ENCODE measurements around the gene PCDH19.

PCDH19 gene

DNA sequence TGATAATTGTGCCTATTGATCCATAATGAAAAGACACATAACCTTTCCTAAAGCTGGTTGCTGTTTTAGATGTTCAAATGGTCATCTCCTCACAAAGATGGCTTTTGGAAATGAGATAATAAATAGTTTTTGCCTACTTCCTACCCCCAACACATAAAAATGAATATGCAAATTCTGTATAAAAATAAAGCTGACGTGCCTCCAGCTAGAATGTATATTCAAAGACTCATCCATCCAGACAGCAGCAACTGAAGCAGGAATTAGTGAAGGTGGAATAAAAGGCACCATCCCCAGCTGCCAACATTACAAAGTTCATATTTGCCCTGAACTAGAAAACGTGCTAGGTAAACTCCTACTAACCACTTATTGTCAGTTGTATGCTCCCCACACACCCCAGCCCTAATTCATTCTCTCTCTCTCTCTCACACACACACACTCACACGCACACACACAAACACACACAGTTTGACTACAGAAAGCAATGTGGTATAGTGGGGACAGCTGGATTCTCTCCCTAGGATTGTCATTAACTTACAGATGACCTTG is 53.6 kb downstream of the PCDH19 start:
- Histone ChIP-seq H3K9ac (ENCODE audit: low read depth in 1 of 2, low read length in 2 of 2) (no peak overlapping the region), H3K27ac (ENCODE audit: low read depth, low read length) (no peak overlapping the region), H3K9me3 (ENCODE audit: control insufficient read depth in 1 of 2, low read length in 2 of 2) (no peaks in the 10 kb centered on the region), H3K4me3 (ENCODE audit: low read depth in 1 of 2, low read length in 2 of 2) (no peak overlapping the region), H3K4me1 (ENCODE audit: control insufficient read depth in 1 of 2, insufficient read depth in 2 of 2, low read length in 2 of 2) (no peaks in the 10 kb centered on the region), H3K27me3 (ENCODE audit: control insufficient read depth in 1 of 2, insufficient read depth in 2 of 2, low read length in 2 of 2) (no peaks in the 10 kb centered on the region), H3K36me3 (ENCODE audit: control insufficient read depth in 1 of 2, insufficient read depth in 2 of 2, low read length in 2 of 2) (no peaks in the 10 kb centered on the region)

DNA sequence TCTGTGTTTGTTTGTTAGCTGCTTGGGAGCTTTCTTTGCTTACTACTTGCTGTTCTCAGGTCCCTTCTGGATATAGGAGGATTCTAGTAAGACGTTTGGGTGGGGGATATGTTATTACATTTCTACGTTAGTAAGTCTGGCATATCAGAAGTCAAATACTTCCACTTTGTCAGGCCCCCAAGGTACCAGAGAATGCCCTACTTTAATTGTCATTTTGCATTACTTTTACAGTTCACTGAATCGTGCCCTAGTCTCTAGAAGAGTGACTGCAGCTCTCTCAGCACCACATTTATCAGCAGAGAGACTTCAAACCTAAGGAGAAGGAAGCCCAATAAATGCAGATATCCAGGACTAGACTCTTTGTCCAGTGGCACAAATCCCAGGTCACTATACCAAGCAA is 54.4 kb downstream of the PCDH19 start:
- H3K36me3 ChIP-seq (ENCODE audit: control insufficient read depth in 1 of 2, insufficient read depth in 2 of 2, low read length in 2 of 2), result no peaks in the 10 kb centered on the region

GRCh38 chrX:100353326-100353725 is 56.7 kb downstream of the PCDH19 start:
- no peaks in the 10 kb centered on the region for H3K36me3 ChIP-seq (ENCODE audit: control insufficient read depth in 1 of 2, insufficient read depth in 2 of 2, low read length in 2 of 2)
- no peaks in the 10 kb centered on the region for H3K27me3 ChIP-seq (ENCODE audit: control insufficient read depth in 1 of 2, insufficient read depth in 2 of 2, low read length in 2 of 2)
- H3K9ac ChIP-seq (ENCODE audit: low read depth in 1 of 2, low read length in 2 of 2), result no peak overlapping the region
- no peaks in the 10 kb centered on the region for H3K9me3 ChIP-seq (ENCODE audit: control insufficient read depth in 1 of 2, low read length in 2 of 2)
- no peak overlapping the region for H3K27ac ChIP-seq (ENCODE audit: low read depth, low read length)
- H3K4me1 ChIP-seq (ENCODE audit: control insufficient read depth in 1 of 2, insufficient read depth in 2 of 2, low read length in 2 of 2), result no peaks in the 10 kb centered on the region
- H3K4me3 ChIP-seq (ENCODE audit: low read depth in 1 of 2, low read length in 2 of 2), result no peak overlapping the region

More for the DNA sequence above, 54.4 kb downstream of the PCDH19 start:
- Histone ChIP-seq H3K27me3 (ENCODE audit: control insufficient read depth in 1 of 2, insufficient read depth in 2 of 2, low read length in 2 of 2) (no peaks in the 10 kb centered on the region), H3K4me3 (ENCODE audit: low read depth in 1 of 2, low read length in 2 of 2) (no peak overlapping the region), H3K9me3 (ENCODE audit: control insufficient read depth in 1 of 2, low read length in 2 of 2) (no peaks in the 10 kb centered on the region), H3K27ac (ENCODE audit: low read depth, low read length) (no peak overlapping the region), H3K9ac (ENCODE audit: low read depth in 1 of 2, low read length in 2 of 2) (no peak overlapping the region), H3K4me1 (ENCODE audit: control insufficient read depth in 1 of 2, insufficient read depth in 2 of 2, low read length in 2 of 2) (no peaks in the 10 kb centered on the region)

DNA sequence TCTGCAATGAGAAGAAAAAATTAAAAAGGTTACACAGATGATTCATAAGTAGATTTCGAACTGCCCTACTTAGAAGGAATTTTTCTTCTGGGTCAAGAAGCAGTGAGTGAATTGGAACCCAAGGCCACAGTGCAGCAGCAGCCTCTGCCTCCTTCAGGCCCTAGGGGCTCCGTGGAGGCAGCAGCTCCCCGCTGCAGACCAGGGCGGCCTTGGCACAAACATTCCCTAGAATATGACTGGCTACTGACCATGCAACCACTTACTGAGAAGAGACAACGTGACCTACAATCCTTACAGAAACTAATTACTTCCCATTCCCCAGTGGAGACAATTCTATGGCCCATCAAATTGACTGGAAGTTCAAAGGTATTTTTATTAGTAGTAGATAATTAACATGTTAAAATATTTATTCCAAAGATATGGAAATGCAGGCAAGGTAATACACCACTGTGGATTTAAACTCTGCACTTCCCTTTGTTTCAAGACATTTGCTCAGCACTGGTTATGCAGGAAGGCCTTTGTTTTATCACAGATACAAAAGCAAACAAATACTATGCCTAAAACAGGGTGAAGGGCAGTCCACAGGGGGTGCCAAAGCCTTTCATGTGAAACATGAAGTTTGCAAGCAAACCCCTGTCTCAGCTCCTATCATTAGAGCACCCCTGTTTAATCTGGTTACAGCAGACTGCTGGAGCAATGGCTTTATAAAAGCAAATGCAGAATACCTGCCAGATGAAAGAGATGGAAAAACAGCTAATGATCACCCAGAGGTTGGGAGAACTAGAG is 59.2 kb downstream of the PCDH19 start:
- Histone ChIP-seq H3K9me3 (ENCODE audit: control insufficient read depth in 1 of 2, low read length in 2 of 2) (no peaks in the 10 kb centered on the region), H3K36me3 (ENCODE audit: control insufficient read depth in 1 of 2, insufficient read depth in 2 of 2, low read length in 2 of 2) (no peaks in the 10 kb centered on the region), H3K4me1 (ENCODE audit: control insufficient read depth in 1 of 2, insufficient read depth in 2 of 2, low read length in 2 of 2) (no peaks in the 10 kb centered on the region), H3K9ac (ENCODE audit: low read depth in 1 of 2, low read length in 2 of 2) (no peak overlapping the region), H3K27ac (ENCODE audit: low read depth, low read length) (no peak overlapping the region), H3K4me3 (ENCODE audit: low read depth in 1 of 2, low read length in 2 of 2) (no peak overlapping the region), H3K27me3 (ENCODE audit: control insufficient read depth in 1 of 2, insufficient read depth in 2 of 2, low read length in 2 of 2) (no peaks in the 10 kb centered on the region)

DNA sequence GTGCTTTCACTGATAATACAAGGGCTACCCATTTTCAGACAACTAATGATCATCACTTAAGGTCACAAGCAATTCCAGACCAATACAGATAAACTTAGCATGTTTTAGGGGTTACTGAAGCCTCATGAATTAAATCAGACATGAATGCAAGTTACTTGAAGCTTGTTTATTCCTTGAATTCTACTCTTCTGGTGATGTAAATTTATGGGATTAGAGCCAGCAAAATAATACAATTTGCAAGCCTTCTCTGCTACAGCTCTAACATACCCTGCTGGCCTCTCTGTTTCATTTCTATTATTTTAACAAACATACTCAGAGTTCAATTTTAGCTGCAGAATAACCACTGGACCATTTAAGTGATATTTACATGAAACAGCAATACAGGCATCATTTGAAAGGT is 60.7 kb downstream of the PCDH19 start:
- Histone ChIP-seq H3K36me3 (ENCODE audit: control insufficient read depth in 1 of 2, insufficient read depth in 2 of 2, low read length in 2 of 2) (no peaks in the 10 kb centered on the region), H3K4me3 (ENCODE audit: low read depth in 1 of 2, low read length in 2 of 2) (no peak overlapping the region), H3K4me1 (ENCODE audit: control insufficient read depth in 1 of 2, insufficient read depth in 2 of 2, low read length in 2 of 2) (no peaks in the 10 kb centered on the region), H3K27ac (ENCODE audit: low read depth, low read length) (no peak overlapping the region), H3K27me3 (ENCODE audit: control insufficient read depth in 1 of 2, insufficient read depth in 2 of 2, low read length in 2 of 2) (no peaks in the 10 kb centered on the region), H3K9me3 (ENCODE audit: control insufficient read depth in 1 of 2, low read length in 2 of 2) (no peaks in the 10 kb centered on the region), H3K9ac (ENCODE audit: low read depth in 1 of 2, low read length in 2 of 2) (no peak overlapping the region)

DNA sequence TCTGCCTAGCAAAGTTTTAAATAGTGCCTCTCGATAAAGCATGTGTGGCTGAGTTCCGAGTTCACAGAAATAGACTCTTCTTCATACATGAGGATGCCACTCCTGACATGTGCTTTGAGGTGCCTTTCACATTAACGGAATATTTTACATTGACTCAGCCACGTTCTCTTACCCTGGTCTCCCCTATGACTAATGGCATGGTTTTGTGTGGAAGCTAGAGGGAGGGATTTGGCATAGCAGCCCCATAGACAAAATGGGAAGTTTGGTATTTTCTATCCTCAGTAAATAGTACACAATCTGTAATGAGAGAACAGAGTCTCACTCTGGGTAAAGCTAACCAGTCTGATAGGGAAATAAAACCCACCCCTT is 68.9 kb downstream of the PCDH19 start:
- Histone ChIP-seq H3K9ac (ENCODE audit: low read depth in 1 of 2, low read length in 2 of 2) (no peak overlapping the region), H3K4me3 (ENCODE audit: low read depth in 1 of 2, low read length in 2 of 2) (no peak overlapping the region), H3K36me3 (ENCODE audit: control insufficient read depth in 1 of 2, insufficient read depth in 2 of 2, low read length in 2 of 2) (no peaks in the 10 kb centered on the region), H3K4me1 (ENCODE audit: control insufficient read depth in 1 of 2, insufficient read depth in 2 of 2, low read length in 2 of 2) (no peaks in the 10 kb centered on the region), H3K27ac (ENCODE audit: low read depth, low read length) (no peak overlapping the region), H3K27me3 (ENCODE audit: control insufficient read depth in 1 of 2, insufficient read depth in 2 of 2, low read length in 2 of 2) (no peaks in the 10 kb centered on the region), H3K9me3 (ENCODE audit: control insufficient read depth in 1 of 2, low read length in 2 of 2) (no peaks in the 10 kb centered on the region)

DNA sequence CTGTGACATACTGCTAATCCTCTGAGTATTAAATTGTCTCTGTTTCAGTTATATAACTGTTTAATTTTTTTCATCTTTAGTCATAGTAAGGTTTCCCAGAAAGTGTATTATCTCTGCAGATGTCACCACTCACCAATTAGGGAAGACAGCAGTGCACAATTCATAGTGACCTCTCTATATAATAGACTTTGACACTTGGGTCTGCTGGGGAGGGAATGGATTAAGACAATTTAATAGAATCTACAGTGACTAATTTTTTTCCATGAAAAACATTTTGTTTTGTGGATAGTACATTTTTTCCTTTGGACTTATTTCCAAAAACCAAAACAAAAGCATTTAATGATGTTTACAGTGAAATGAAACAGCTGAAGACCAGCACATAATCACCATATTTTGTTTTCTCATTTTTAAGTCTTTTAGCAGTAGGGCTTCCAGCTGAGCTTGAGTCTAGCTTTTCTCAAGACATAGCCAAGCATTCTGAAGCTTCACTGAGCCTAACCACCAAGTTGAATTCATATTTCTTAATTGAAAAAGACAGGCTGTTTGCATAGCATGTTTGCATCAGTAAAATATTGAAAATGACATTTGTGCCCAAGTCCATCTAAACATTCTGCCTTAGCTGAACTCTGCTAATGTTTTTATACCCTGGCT is 69.5 kb downstream of the PCDH19 start:
- Histone ChIP-seq H3K9ac (ENCODE audit: low read depth in 1 of 2, low read length in 2 of 2) (no peak overlapping the region), H3K4me3 (ENCODE audit: low read depth in 1 of 2, low read length in 2 of 2) (no peak overlapping the region), H3K27ac (ENCODE audit: low read depth, low read length) (no peak overlapping the region), H3K36me3 (ENCODE audit: control insufficient read depth in 1 of 2, insufficient read depth in 2 of 2, low read length in 2 of 2) (no peaks in the 10 kb centered on the region), H3K9me3 (ENCODE audit: control insufficient read depth in 1 of 2, low read length in 2 of 2) (no peaks in the 10 kb centered on the region), H3K4me1 (ENCODE audit: control insufficient read depth in 1 of 2, insufficient read depth in 2 of 2, low read length in 2 of 2) (no peaks in the 10 kb centered on the region), H3K27me3 (ENCODE audit: control insufficient read depth in 1 of 2, insufficient read depth in 2 of 2, low read length in 2 of 2) (no peaks in the 10 kb centered on the region)

GRCh38 chrX:100328351-100328750 is 81.7 kb downstream of the PCDH19 start:
- H3K27me3 ChIP-seq (ENCODE audit: control insufficient read depth in 1 of 2, insufficient read depth in 2 of 2, low read length in 2 of 2), result no peaks in the 10 kb centered on the region
- no peak overlapping the region for H3K4me3 ChIP-seq (ENCODE audit: low read depth in 1 of 2, low read length in 2 of 2)
- no peak overlapping the region for H3K9ac ChIP-seq (ENCODE audit: low read depth in 1 of 2, low read length in 2 of 2)
- no peaks in the 10 kb centered on the region for H3K9me3 ChIP-seq (ENCODE audit: control insufficient read depth in 1 of 2, low read length in 2 of 2)
- no peaks in the 10 kb centered on the region for H3K36me3 ChIP-seq (ENCODE audit: control insufficient read depth in 1 of 2, insufficient read depth in 2 of 2, low read length in 2 of 2)
- no peaks in the 10 kb centered on the region for H3K4me1 ChIP-seq (ENCODE audit: control insufficient read depth in 1 of 2, insufficient read depth in 2 of 2, low read length in 2 of 2)
- no peak overlapping the region for H3K27ac ChIP-seq (ENCODE audit: low read depth, low read length)

DNA sequence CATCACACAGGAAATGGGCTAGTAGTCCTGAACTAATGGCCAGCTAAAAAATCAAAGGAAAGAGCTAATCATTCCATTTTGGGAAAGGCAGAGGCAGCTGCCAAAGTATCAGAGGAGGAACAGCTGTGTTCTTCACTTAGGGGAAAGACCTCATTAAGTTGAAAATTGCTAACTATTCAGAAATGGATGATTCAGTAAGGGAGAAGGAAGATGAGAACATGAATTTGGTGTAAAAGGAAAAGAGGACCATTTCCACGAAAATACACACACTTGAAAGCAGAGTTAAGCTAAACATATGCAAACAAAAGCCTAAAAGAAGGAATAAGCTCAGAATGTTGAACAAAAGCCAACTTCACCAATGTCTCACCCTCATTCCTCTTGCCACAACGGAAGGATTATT is 90.4 kb downstream of the PCDH19 start:
- H3K9ac ChIP-seq (ENCODE audit: low read depth in 1 of 2, low read length in 2 of 2), result no peak overlapping the region

DNA sequence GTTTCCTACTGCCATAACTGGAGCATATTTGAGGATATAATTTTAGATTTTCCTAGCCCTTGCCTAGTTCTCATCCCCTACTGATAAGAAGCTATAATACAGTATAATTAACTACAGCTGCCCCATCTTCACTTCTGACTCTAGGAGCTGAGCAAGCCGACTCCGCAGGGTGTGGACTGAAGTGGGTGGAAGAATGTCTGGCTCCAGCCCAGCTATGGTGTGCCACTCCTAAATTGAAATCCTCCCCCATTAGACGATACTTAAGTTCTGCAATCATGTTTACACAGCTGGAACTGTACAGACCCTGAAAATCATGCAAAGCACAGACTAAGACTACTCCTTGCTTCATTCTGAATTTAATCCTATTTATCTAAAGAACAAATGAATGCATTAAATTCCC is 93.1 kb downstream of the PCDH19 start:
- H3K9me3 ChIP-seq (ENCODE audit: control insufficient read depth in 1 of 2, low read length in 2 of 2), result no peaks in the 10 kb centered on the region
- no peaks in the 10 kb centered on the region for H3K36me3 ChIP-seq (ENCODE audit: control insufficient read depth in 1 of 2, insufficient read depth in 2 of 2, low read length in 2 of 2)
- H3K27me3 ChIP-seq (ENCODE audit: control insufficient read depth in 1 of 2, insufficient read depth in 2 of 2, low read length in 2 of 2), result no peaks in the 10 kb centered on the region
- no peaks in the 10 kb centered on the region for H3K4me1 ChIP-seq (ENCODE audit: control insufficient read depth in 1 of 2, insufficient read depth in 2 of 2, low read length in 2 of 2)
- no peak overlapping the region for H3K27ac ChIP-seq (ENCODE audit: low read depth, low read length)
- no peak overlapping the region for H3K4me3 ChIP-seq (ENCODE audit: low read depth in 1 of 2, low read length in 2 of 2)
- no peak overlapping the region for H3K9ac ChIP-seq (ENCODE audit: low read depth in 1 of 2, low read length in 2 of 2)

More for the DNA sequence above, 90.4 kb downstream of the PCDH19 start:
- no peak overlapping the region for H3K27ac ChIP-seq (ENCODE audit: low read depth, low read length)
- no peaks in the 10 kb centered on the region for H3K27me3 ChIP-seq (ENCODE audit: control insufficient read depth in 1 of 2, insufficient read depth in 2 of 2, low read length in 2 of 2)
- H3K4me1 ChIP-seq (ENCODE audit: control insufficient read depth in 1 of 2, insufficient read depth in 2 of 2, low read length in 2 of 2), result no peaks in the 10 kb centered on the region
- no peaks in the 10 kb centered on the region for H3K36me3 ChIP-seq (ENCODE audit: control insufficient read depth in 1 of 2, insufficient read depth in 2 of 2, low read length in 2 of 2)
- no peak overlapping the region for H3K4me3 ChIP-seq (ENCODE audit: low read depth in 1 of 2, low read length in 2 of 2)
- no peaks in the 10 kb centered on the region for H3K9me3 ChIP-seq (ENCODE audit: control insufficient read depth in 1 of 2, low read length in 2 of 2)

Data from duodenal mucosa (tissue), 2 donors.